SK-N-SH treated with all-trans-retinoic acid at 6 μM for 48 hours (cell line): ENCODE data around the gene SP140L.

Experiments
- ATAC-seq: fragments of 200-7000 bp; cut with Tn5 transposase; 3 replicates; pipeline ENCODE4 v1.9.1; 2020; ENCODE audit warnings: mild to moderate bottlenecking, moderate library complexity
- ARNTL ChIP-seq: fragments of 450-650 bp; formaldehyde crosslinking; IDR thresholded peaks from 2 replicates; pipeline ENCODE4 v1.5.0; 2020; ENCODE audit warnings: low read depth, mild to moderate bottlenecking, moderate library complexity, borderline replicate concordance
- BACH2 ChIP-seq: fragments of 250-450 bp; sonication (Bioruptor Pico); IDR thresholded peaks from 2 replicates; pipeline ENCODE4 v1.9.0; 2021; ENCODE audit warnings: mild to moderate bottlenecking, borderline replicate concordance
- CSDC2 ChIP-seq: fragments of 250-450 bp; sonication (Bioruptor Pico); IDR thresholded peaks from 2 replicates; pipeline ENCODE4 v1.5.0; 2020; ENCODE audit warnings: mild to moderate bottlenecking, moderate library complexity
- ESRRG ChIP-seq: fragments of 250-450 bp; sonication (Bioruptor Pico); IDR thresholded peaks from 2 replicates; pipeline ENCODE4 v1.6.1; 2021; ENCODE audit warnings: mild to moderate bottlenecking
- GLIS3 ChIP-seq: fragments of 250-450 bp; sonication (Bioruptor Pico); IDR thresholded peaks from 2 replicates; pipeline ENCODE4 v1.5.0; 2020; ENCODE audit warnings: mild to moderate bottlenecking, moderate library complexity
- ISL1 ChIP-seq: fragments of 250-450 bp; sonication (Bioruptor Pico); IDR thresholded peaks from 2 replicates; pipeline ENCODE4 v2.1.2; 2022; ENCODE audit warnings: mild to moderate bottlenecking, moderate library complexity
- OSR1 ChIP-seq: fragments of 250-450 bp; sonication (Bioruptor Pico); IDR thresholded peaks from 2 replicates; pipeline ENCODE4 v1.8.0; 2022; ENCODE audit warnings: moderate library complexity, mild to moderate bottlenecking, inconsistent platforms
- POU6F1 ChIP-seq: fragments of 250-450 bp; sonication (Bioruptor Pico); IDR thresholded peaks from 2 replicates; pipeline ENCODE4 v1.8.0; 2021; ENCODE audit warnings: low read depth, mild to moderate bottlenecking, moderate library complexity, borderline replicate concordance
- PPARA ChIP-seq: fragments of 250-450 bp; sonication (Bioruptor Pico); IDR thresholded peaks from 2 replicates; pipeline ENCODE4 v1.5.0; 2020; ENCODE audit warnings: mild to moderate bottlenecking, borderline replicate concordance
- RARB ChIP-seq: fragments of 250-450 bp; sonication (Bioruptor Pico); IDR thresholded peaks from 2 replicates; pipeline ENCODE4 v1.8.0; 2021; ENCODE audit warnings: mild to moderate bottlenecking, moderate library complexity
- SNAI2 ChIP-seq: fragments of 250-450 bp; sonication (Bioruptor Pico); IDR thresholded peaks from 2 replicates; pipeline ENCODE4 v1.5.0; 2020; ENCODE audit warnings: mild to moderate bottlenecking, moderate library complexity
- TCF4 ChIP-seq: fragments of 250-450 bp; sonication (Bioruptor Pico); IDR thresholded peaks from 2 replicates; pipeline ENCODE4 v1.8.0; 2021; ENCODE audit warnings: mild to moderate bottlenecking, moderate library complexity, borderline replicate concordance
- TOX ChIP-seq: fragments of 250-450 bp; sonication (Bioruptor Pico); IDR thresholded peaks from 2 replicates; pipeline ENCODE4 v1.8.0; 2021; ENCODE audit warnings: mild to moderate bottlenecking, moderate library complexity, borderline replicate concordance
- TSHZ2 ChIP-seq: fragments of 250-450 bp; sonication (Bioruptor Pico); IDR thresholded peaks from 2 replicates; pipeline ENCODE4 v1.5.0; 2020; ENCODE audit warnings: mild to moderate bottlenecking, moderate library complexity
- ZFP3 ChIP-seq: fragments of 250-450 bp; sonication (Bioruptor Pico); IDR thresholded peaks from 2 replicates; pipeline ENCODE4 v1.5.0; 2020; ENCODE audit warnings: mild to moderate bottlenecking, moderate library complexity
- ZFP30 ChIP-seq: fragments of 450-650 bp; formaldehyde crosslinking; IDR thresholded peaks from 2 replicates; pipeline ENCODE4 v1.5.0; 2022; ENCODE audit warnings: mild to moderate bottlenecking, moderate library complexity
- ZNF565 ChIP-seq: fragments of 450-650 bp; formaldehyde crosslinking; conservative IDR thresholded peaks from 2 replicates; pipeline ENCODE4 v1.5.0; 2020; ENCODE audit warnings: low read depth, mild to moderate bottlenecking, moderate library complexity
- ZNF70 ChIP-seq: fragments of 450-650 bp; formaldehyde crosslinking; IDR thresholded peaks from 2 replicates; pipeline ENCODE4 v1.5.0; 2020; ENCODE audit warnings: mild to moderate bottlenecking, moderate library complexity
- TF ChIP-seq, protein P1 (sequence below): fragments of 250-450 bp; sonication (Bioruptor Pico); IDR thresholded peaks from 2 replicates; pipeline ENCODE4 v1.5.1; 2020; ENCODE audit warnings: low read depth, mild to moderate bottlenecking, moderate library complexity
- TF ChIP-seq, protein P2 (sequence below): fragments of 250-450 bp; sonication (Bioruptor Pico); IDR thresholded peaks from 2 replicates; pipeline ENCODE4 v1.5.1; 2021; ENCODE audit warnings: mild to moderate bottlenecking, moderate library complexity
- TF ChIP-seq, protein P3 (sequence below): fragments of 250-450 bp; sonication (Bioruptor Pico); IDR thresholded peaks from 2 replicates; pipeline ENCODE4 v1.8.0; 2020; ENCODE audit warnings: mild to moderate bottlenecking, moderate library complexity, borderline replicate concordance

SP140L gene

DNA sequence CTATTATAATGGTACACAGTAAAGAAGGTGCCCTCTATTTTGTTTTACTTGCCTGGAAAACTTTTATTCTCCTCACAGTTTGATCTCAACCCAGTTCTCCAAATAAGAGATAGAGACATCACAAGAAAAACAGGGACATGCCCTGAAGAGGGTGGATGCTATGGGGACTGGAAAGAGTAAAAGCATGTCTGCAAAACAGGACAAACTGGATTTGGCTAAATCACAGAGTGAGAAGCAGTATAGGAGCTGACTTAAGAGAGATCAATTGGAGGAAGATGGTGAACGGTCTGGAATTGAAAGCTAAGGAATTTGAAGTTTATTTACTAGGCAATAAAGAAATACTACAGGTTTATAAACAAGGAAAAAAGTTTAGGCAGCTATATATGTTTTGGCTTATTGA is 33.0 kb downstream of the SP140L start:
- no peak for TF ChIP-seq POU6F1 (CRISPR knock-in tag)
- TF ChIP-seq GLIS3, result no peak
- TF ChIP-seq, protein P1, sequence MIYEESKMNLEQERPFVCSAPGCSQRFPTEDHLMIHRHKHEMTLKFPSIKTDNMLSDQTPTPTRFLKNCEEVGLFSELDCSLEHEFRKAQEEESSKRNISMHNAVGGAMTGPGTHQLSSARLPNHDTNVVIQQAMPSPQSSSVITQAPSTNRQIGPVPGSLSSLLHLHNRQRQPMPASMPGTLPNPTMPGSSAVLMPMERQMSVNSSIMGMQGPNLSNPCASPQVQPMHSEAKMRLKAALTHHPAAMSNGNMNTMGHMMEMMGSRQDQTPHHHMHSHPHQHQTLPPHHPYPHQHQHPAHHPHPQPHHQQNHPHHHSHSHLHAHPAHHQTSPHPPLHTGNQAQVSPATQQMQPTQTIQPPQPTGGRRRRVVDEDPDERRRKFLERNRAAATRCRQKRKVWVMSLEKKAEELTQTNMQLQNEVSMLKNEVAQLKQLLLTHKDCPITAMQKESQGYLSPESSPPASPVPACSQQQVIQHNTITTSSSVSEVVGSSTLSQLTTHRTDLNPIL (CRISPR knock-in tag), result no peak
- TF ChIP-seq TOX (CRISPR knock-in tag), result no peak
- no peak for TF ChIP-seq TSHZ2 (CRISPR knock-in tag)
- no peak for TF ChIP-seq ISL1
- TF ChIP-seq, protein P2, sequence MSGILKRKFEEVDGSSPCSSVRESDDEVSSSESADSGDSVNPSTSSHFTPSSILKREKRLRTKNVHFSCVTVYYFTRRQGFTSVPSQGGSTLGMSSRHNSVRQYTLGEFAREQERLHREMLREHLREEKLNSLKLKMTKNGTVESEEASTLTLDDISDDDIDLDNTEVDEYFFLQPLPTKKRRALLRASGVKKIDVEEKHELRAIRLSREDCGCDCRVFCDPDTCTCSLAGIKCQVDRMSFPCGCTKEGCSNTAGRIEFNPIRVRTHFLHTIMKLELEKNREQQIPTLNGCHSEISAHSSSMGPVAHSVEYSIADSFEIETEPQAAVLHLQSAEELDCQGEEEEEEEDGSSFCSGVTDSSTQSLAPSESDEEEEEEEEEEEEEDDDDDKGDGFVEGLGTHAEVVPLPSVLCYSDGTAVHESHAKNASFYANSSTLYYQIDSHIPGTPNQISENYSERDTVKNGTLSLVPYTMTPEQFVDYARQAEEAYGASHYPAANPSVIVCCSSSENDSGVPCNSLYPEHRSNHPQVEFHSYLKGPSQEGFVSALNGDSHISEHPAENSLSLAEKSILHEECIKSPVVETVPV, result no peak
- no peak for TF ChIP-seq PPARA
- TF ChIP-seq ZFP30 (CRISPR knock-in tag), result no peak
- no peak for TF ChIP-seq ZNF70 (CRISPR knock-in tag)
- TF ChIP-seq BACH2 (CRISPR knock-in tag), result no peak
- TF ChIP-seq ESRRG (CRISPR knock-in tag), result no peak
- no peak for TF ChIP-seq OSR1 (CRISPR knock-in tag)
- TF ChIP-seq TCF4 (CRISPR knock-in tag), result no peak
- no peak for TF ChIP-seq ZNF565 (CRISPR knock-in tag)
- TF ChIP-seq RARB (CRISPR knock-in tag), result no peak
- no peak for TF ChIP-seq CSDC2 (CRISPR knock-in tag)
- no peak for TF ChIP-seq SNAI2
- no peak for ATAC-seq

DNA sequence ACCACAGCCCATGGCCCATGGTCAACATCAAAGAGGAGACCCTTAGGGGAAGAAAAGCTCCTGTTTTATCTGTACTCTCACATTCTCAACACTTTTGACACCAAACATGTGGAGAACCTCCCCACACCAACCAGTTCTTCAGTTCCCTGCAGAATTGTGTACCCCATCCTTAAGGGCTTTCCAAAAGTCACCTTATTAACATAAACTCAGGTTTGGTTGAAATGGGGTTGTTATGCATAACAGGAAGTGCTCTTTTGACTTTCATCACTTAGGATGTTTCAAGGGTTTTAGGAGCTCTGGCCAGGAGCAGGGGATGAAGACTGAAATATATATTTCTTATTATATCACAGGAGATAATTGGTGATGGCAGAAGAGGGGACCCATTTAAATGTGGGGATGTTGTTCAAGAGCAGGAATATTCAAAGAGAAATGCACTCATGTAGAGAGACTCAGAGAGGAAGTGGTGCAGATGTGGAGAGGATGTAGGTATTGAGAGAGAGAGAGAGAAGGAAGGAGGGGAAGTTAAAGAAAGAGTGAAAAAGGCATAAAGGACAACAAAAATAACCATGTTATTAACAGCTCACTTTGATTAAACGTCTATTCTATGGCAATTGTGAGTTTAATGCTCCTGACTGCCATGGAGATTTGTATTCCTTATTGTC is 35.2 kb downstream of the SP140L start:
- TF ChIP-seq ZNF70 (CRISPR knock-in tag) (no peak), TCF4 (CRISPR knock-in tag) (no peak), RARB (CRISPR knock-in tag) (no peak), ZNF565 (CRISPR knock-in tag) (no peak), PPARA (no peak), ARNTL (CRISPR knock-in tag) (no peak), ISL1 (no peak), SNAI2 (no peak), TOX (CRISPR knock-in tag) (no peak)
- TF ChIP-seq, protein P3, sequence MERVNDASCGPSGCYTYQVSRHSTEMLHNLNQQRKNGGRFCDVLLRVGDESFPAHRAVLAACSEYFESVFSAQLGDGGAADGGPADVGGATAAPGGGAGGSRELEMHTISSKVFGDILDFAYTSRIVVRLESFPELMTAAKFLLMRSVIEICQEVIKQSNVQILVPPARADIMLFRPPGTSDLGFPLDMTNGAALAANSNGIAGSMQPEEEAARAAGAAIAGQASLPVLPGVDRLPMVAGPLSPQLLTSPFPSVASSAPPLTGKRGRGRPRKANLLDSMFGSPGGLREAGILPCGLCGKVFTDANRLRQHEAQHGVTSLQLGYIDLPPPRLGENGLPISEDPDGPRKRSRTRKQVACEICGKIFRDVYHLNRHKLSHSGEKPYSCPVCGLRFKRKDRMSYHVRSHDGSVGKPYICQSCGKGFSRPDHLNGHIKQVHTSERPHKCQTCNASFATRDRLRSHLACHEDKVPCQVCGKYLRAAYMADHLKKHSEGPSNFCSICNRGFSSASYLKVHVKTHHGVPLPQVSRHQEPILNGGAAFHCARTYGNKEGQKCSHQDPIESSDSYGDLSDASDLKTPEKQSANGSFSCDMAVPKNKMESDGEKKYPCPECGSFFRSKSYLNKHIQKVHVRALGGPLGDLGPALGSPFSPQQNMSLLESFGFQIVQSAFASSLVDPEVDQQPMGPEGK (CRISPR knock-in tag), result no peak
- ATAC-seq, result no peak

DNA sequence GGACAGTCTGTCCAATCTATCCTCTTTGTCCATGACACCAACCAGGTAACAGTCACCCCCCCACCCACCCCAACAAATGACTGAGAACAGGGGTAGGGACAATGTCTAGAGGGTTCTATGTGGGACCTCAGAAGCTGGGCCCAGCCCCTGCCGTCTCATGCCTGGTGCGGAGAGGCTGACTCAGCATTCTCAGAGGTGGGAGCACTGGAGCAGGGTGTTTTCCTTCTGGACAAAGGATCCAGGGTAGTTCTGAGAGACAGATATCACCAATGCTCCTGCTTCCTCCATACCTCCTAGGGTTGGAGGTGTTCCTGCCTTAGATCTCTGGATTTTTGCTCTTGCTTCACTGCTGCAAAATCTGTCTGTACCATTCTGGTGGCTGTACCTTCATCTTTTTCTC is 55.1 kb downstream of the SP140L start:
- no peak for ATAC-seq
- TF ChIP-seq, protein P1 (CRISPR knock-in tag), result no peak
- TF ChIP-seq ESRRG (CRISPR knock-in tag) (no peak), ARNTL (CRISPR knock-in tag) (no peak), ZFP3 (CRISPR knock-in tag) (no peak), RARB (CRISPR knock-in tag) (no peak), GLIS3 (no peak), POU6F1 (CRISPR knock-in tag) (no peak), ISL1 (no peak), SNAI2 (no peak), PPARA (no peak), ZNF565 (CRISPR knock-in tag) (no peak), ZFP30 (CRISPR knock-in tag) (no peak)
- TF ChIP-seq, protein P2, result no peak
